G401 (cell line): ENCODE results near the gene ACTRT1. TPM values are rescaled to one million over a fixed set of nuclear protein-coding genes. Genes with fewer than 3 reads are reported as not detected.

ENCODE experiments used
- DNase-seq: peaks from one replicate; pipeline ENCODE4 v3.0.0-alpha.2; 2015; ENCODE audit warnings: low spot score
- in situ Hi-C: cut with HindIII; loops from 2 replicates; pipeline ENCODE4 v1.10.0; 2016; ENCODE audit warnings: low sequenced_read_pairs, mixed read lengths
- total RNA-seq: library from RNA; depleted of rRNA; stranded (reverse); fragments of >200 nt; shearing (Covaris generic); gene quantifications from 2 replicates; pipeline ENCODE4 v1.2.3, GENCODE V29; 2014; rRNA removed

ACTRT1 gene
- total RNA-seq: not detected in 2 replicates

GRCh38 chrX:128052303-128052702 lies at the start of gene ACTRT1:
Gene ACTRT1 (minus strand): TSS chrX:128052403. CDS start chrX:128052206, 197 bp downstream.
- in situ Hi-C loops: no loop called here
- DNase-seq: no peak

GRCh38 chrX:128078545-128078944 lies 26.3 kb upstream of the ACTRT1 start:
- in situ Hi-C loops: no loop called here
- no peak for DNase-seq

GRCh38 chrX:128057421-128057820 lies 5.2 kb upstream of the ACTRT1 start:
- in situ Hi-C loops: no loop called here
- DNase-seq: no peak

- in situ Hi-C loops: no loop called here
- DNase-seq: no peak
These were observed 677 bp downstream of the ACTRT1 start for GRCh38 chrX:128051526-128051925.

- in situ Hi-C loops: no loop called here
- no peak for DNase-seq
These were observed 16.9 kb downstream of the ACTRT1 start for GRCh38 chrX:128035318-128035717.

- no peak for DNase-seq
- in situ Hi-C loops: no loop called here
These were observed 30.6 kb downstream of the ACTRT1 start for GRCh38 chrX:128021566-128021965.

GRCh38 chrX:128020701-128021100 lies 31.5 kb downstream of the ACTRT1 start:
- in situ Hi-C loops: no loop called here
- DNase-seq: no peak

- DNase-seq: no peak
- in situ Hi-C loops: no loop called here
These were observed 33.0 kb downstream of the ACTRT1 start for GRCh38 chrX:128019218-128019617.

GRCh38 chrX:128012015-128012414 lies 40.2 kb downstream of the ACTRT1 start:
- DNase-seq: no peak
- in situ Hi-C loops: no loop called here

GRCh38 chrX:128007882-128008281 lies 44.3 kb downstream of the ACTRT1 start:
- DNase-seq: no peak
- in situ Hi-C loops: no loop called here
